ENCODE measurements around the gene CRABP2. TPM values are rescaled to one million over a fixed set of nuclear protein-coding genes. Genes with fewer than 3 reads are reported as not detected.

CRABP2 gene
- total RNA-seq, 1 donor from 2014 or later, result 110 TPM

DNA sequence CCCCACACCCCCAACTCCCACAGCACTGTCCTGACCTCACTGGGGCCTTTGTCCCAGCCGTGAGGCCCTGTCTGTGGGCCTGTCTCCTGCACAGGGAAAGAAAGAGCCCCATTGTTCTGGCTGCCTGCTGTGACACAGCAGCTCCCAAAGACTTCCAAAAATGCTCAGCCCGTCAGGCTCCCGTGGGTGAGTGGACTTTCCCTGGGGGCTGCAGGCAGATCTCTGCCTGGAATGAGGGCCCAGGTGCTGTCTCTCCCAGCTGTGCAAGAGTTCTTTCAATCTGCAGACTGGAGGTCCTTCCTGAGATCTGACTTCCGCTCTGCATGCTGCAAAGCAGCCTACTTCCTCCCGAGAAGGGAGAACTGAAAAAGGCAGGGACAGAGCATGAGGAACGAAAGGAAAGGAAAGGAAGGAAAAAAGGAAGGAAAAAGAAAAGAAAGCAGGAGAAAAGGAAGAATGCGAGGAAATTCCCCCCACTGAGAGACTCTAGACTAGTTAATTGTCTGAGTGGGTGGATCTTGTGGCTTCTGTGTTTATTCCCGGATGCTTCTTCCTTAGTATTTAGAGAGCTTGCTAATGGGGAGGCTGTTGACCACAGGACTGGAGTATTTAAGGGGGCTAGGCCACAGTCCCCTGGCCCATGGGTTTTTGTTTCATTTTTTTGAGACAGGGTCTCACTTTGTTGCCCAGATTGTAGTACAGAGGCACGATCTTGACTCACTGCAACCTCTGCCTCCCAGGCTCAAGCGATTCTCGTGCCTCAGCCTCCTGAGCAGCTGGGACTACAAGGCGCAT is 43.2 kb downstream of the CRABP2 start:
- H3F3A ChIP-seq (ENCODE audit: low read depth), result peaks cover 62% of the 10 kb centered on the region
- H4K20me1 ChIP-seq (ENCODE audit: low read depth), result peaks cover 2% of the 10 kb centered on the region
- peak overlapping the region; percentile 95 for H3K27ac Mint-ChIP-seq
- peak overlapping the region; percentile 64 for H3K4me2 ChIP-seq
- H3K27me3 Mint-ChIP-seq (ENCODE audit: insufficient read depth, low read depth), result peaks cover 22% of the 10 kb centered on the region
- H3K9me3 Mint-ChIP-seq, result no peaks in the 10 kb centered on the region
- H3K27ac ChIP-seq, result peak overlapping the region; percentile 49
- no peaks in the 10 kb centered on the region for H3K79me2 ChIP-seq (ENCODE audit: low read depth)
- H3K4me1 ChIP-seq, result peaks cover 60% of the 10 kb centered on the region
- H3K4me3 ChIP-seq, result no peak overlapping the region
- H3K27me3 ChIP-seq, result peaks cover 26% of the 10 kb centered on the region
- DNase-seq (ENCODE audit: low spot score), result peak; percentile 57
- peaks cover 3% of the 10 kb centered on the region for H3K36me3 Mint-ChIP-seq
- TF ChIP-seq, protein P1, sequence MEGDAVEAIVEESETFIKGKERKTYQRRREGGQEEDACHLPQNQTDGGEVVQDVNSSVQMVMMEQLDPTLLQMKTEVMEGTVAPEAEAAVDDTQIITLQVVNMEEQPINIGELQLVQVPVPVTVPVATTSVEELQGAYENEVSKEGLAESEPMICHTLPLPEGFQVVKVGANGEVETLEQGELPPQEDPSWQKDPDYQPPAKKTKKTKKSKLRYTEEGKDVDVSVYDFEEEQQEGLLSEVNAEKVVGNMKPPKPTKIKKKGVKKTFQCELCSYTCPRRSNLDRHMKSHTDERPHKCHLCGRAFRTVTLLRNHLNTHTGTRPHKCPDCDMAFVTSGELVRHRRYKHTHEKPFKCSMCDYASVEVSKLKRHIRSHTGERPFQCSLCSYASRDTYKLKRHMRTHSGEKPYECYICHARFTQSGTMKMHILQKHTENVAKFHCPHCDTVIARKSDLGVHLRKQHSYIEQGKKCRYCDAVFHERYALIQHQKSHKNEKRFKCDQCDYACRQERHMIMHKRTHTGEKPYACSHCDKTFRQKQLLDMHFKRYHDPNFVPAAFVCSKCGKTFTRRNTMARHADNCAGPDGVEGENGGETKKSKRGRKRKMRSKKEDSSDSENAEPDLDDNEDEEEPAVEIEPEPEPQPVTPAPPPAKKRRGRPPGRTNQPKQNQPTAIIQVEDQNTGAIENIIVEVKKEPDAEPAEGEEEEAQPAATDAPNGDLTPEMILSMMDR (IDR thresholded peaks at IDR 0.05), result no peak
- TF ChIP-seq EZH2 (IDR thresholded peaks at IDR 0.05) (no peak), EZH2phosphoT487 (IDR thresholded peaks at IDR 0.05) (no peak)
- H3K36me3 ChIP-seq, result no peaks in the 10 kb centered on the region
- H3K9me3 ChIP-seq (ENCODE audit: low read depth), result no peaks in the 10 kb centered on the region
- H2AFZ ChIP-seq (replicated peaks), result no peak overlapping the region
- peak overlapping the region; percentile 54 for H3K4me3 Mint-ChIP-seq
- peaks cover 81% of the 10 kb centered on the region for H3K4me1 Mint-ChIP-seq
- H3K9ac ChIP-seq, result no peak overlapping the region

DNA sequence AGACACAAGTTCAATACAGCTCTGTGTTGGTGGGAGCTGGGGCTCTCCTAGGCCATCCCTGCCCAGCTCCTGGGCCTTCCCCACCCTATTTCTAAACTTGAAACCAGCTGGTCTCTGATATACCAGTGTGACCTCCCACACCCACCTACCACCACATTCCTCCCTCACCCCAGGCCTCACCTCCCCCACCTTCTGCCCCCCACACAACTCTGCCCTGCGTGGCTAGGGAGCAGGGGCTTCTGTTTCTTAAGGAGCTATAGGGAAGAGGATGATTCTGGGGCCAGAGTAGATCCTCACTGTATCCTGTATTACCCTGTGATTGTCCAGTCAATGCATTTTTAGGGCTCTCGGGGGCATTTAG is 44.7 kb downstream of the CRABP2 start:
- no peak overlapping the region for H3K27ac ChIP-seq
- DNase-seq (ENCODE audit: low spot score), result no peak
- Mint-ChIP-seq H3K9me3 (no peaks in the 10 kb centered on the region), H3K27ac (peak overlapping the region; percentile 99), H3K4me3 (peak overlapping the region; percentile 74), H3K27me3 (ENCODE audit: insufficient read depth, low read depth) (peaks cover 27% of the 10 kb centered on the region), H3K4me1 (peaks cover 73% of the 10 kb centered on the region), H3K36me3 (no peaks in the 10 kb centered on the region)
- peaks cover 64% of the 10 kb centered on the region for H3K4me1 ChIP-seq
- H4K20me1 ChIP-seq (ENCODE audit: low read depth), result peaks cover 14% of the 10 kb centered on the region
- H3K4me2 ChIP-seq, result peak overlapping the region; percentile 64
- H3K4me3 ChIP-seq, result no peak overlapping the region
- H3K79me2 ChIP-seq (ENCODE audit: low read depth), result no peaks in the 10 kb centered on the region
- H2AFZ ChIP-seq (replicated peaks), result no peak overlapping the region
- H3K36me3 ChIP-seq, result no peaks in the 10 kb centered on the region
- H3F3A ChIP-seq (ENCODE audit: low read depth), result peaks cover 48% of the 10 kb centered on the region
- H3K27me3 ChIP-seq, result peaks cover 41% of the 10 kb centered on the region
- no peaks in the 10 kb centered on the region for H3K9me3 ChIP-seq (ENCODE audit: low read depth)
- no peak overlapping the region for H3K9ac ChIP-seq
- no peak for TF ChIP-seq EZH2 (IDR thresholded peaks at IDR 0.05)
- no peak for TF ChIP-seq EZH2phosphoT487 (IDR thresholded peaks at IDR 0.05)
- TF ChIP-seq, protein P1 (IDR thresholded peaks at IDR 0.05), result no peak

DNA sequence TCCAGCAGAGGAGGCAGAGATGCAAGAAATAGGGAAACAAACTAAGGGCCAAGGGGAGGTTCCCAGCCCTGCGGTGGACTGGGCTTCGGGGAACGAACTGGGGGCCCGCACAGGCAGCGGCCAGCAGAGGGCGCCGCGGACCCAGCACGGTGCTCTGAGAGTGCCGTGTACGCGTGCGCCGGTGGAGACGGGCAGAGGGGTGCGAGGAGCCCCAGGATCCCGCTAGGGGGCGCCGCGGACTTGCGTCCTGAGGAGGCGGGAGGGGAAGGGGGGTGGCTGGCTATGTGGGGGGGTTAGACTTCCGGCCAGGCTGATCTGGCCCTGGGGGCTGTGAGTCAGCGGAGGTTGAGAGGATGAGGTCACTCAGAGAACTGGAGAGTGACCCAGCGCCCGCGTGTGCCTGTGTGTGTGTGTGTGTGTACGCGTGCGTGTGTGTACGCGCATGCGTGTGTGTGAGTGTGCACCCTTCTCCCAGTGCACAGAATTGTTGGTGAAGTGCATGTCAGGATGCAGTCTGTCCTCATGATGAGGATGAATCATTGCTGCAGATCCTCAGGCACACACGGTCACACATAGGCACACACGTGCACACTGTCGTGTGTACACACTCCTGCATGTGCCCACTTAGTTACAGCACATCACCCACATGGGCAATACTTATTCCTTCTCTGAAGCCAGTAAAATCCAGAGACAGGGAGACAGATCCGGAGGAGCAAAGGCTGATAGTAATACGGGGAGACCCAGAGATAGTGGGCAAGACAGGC is 45.2 kb downstream of the CRABP2 start:
- H4K20me1 ChIP-seq (ENCODE audit: low read depth), result peaks cover 19% of the 10 kb centered on the region
- H3K9ac ChIP-seq, result no peak overlapping the region
- Mint-ChIP-seq H3K27me3 (ENCODE audit: insufficient read depth, low read depth) (peaks cover 32% of the 10 kb centered on the region), H3K4me3 (peak overlapping the region; percentile 63), H3K9me3 (no peaks in the 10 kb centered on the region), H3K4me1 (peaks cover 67% of the 10 kb centered on the region), H3K36me3 (no peaks in the 10 kb centered on the region), H3K27ac (peak overlapping the region; percentile 99)
- H3K9me3 ChIP-seq (ENCODE audit: low read depth), result no peaks in the 10 kb centered on the region
- peaks cover 46% of the 10 kb centered on the region for H3K27me3 ChIP-seq
- no peak overlapping the region for H3K27ac ChIP-seq
- H3K79me2 ChIP-seq (ENCODE audit: low read depth), result no peaks in the 10 kb centered on the region
- peaks cover 43% of the 10 kb centered on the region for H3F3A ChIP-seq (ENCODE audit: low read depth)
- no peak overlapping the region for H3K4me3 ChIP-seq
- peaks cover 58% of the 10 kb centered on the region for H3K4me1 ChIP-seq
- H2AFZ ChIP-seq (replicated peaks), result no peak overlapping the region
- DNase-seq (ENCODE audit: low spot score), result peak; percentile 99
- peak overlapping the region; percentile 24 for H3K4me2 ChIP-seq
- no peaks in the 10 kb centered on the region for H3K36me3 ChIP-seq
- TF ChIP-seq, protein P1 (IDR thresholded peaks at IDR 0.05), result peak; percentile 100
- TF ChIP-seq EZH2 (IDR thresholded peaks at IDR 0.05) (peak; percentile 25), EZH2phosphoT487 (IDR thresholded peaks at IDR 0.05) (no peak)
